Rectal smooth muscle tissue (tissue), 1 donor: ENCODE results near the gene ITGA7.
A peak's percentile ranks its signal among the peaks of the same experiment; 100 is the strongest.

ENCODE experiments used
- H3K27ac ChIP-seq: one replicate; pipeline ENCODE4 v1.7.0; 2013; ENCODE audit warnings: low read depth, low read length, inconsistent platforms
- H3K27me3 ChIP-seq: one replicate; pipeline ENCODE4 v1.7.0; 2013; ENCODE audit warnings: low read length; ENCODE audit not compliant: control insufficient read depth, insufficient read depth
- H3K36me3 ChIP-seq: one replicate; pipeline ENCODE4 v1.7.0; 2013; ENCODE audit warnings: low read length; ENCODE audit not compliant: control insufficient read depth, insufficient read depth
- H3K4me1 ChIP-seq: one replicate; pipeline ENCODE4 v1.7.0; 2013; ENCODE audit warnings: low read length; ENCODE audit not compliant: control insufficient read depth, insufficient read depth
- H3K4me3 ChIP-seq: one replicate; pipeline ENCODE4 v1.7.0; 2013; ENCODE audit warnings: low read length
- H3K9ac ChIP-seq: one replicate; pipeline ENCODE4 v1.7.0; 2013; ENCODE audit warnings: low read length

Gene ITGA7

DNA sequence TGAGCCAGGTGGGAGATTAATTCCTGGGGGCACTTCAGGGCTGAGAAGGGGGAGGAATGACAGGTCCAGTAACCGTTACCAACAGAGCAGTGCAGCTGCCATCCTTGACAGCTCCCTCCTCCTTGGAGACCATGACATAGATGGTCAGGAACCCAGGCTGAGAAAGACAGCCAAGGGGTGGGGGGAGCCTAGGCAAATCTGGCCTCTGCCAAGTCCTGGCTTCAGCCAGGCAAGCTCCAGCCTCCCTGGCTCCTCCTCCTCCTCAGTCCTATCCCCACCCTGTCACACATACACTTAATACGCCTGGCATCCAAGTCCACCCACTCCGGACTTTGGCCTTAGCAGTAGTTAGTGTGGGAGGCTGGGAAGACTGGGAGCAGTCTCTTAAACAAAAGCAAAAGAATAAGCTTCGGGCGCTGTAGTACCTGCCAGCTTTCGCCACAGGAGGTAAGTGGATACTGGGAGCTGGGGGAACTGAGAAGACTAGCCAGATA, 12.4 kb upstream of the ITGA7 start, which contains the start of gene RDH5:
RDH5 (plus strand) TSS at position 323 of the 494 bp plus-strand sequence. CDS start 792 bp downstream, outside the sequence.
- Histone ChIP-seq H3K9ac (peak within 1 kb of the TSS; percentile 10), H3K27ac (peak within 1 kb of the TSS; percentile 96), H3K4me3 (peak within 1 kb of the TSS; percentile 45), H3K27me3 (no peaks in the 10 kb centered on the region), H3K4me1 (peaks cover 61% of the 10 kb centered on the region), H3K36me3 (peaks cover 8% of the 10 kb centered on the region)

DNA sequence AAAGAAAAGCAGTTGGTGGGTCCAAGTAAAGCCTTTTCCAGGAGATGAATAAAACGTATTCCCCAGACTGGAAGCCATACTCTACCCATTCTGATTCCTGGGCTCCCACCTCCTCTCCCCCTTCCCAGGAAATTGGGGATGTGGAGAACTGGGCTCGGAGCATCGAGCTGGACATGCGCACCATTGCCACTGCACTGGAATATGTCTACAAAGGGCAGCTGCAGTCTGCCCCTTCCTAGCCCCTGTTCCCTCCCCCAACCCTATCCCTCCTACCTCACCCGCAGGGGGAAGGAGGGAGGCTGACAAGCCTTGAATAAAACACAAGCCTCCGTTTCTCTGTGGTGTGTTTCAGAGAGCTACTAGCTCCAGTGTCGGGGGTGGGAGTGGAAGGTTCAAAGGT, 11.7 kb upstream of the ITGA7 start:
- peaks cover 62% of the 10 kb centered on the region for H3K4me1 ChIP-seq
- peak overlapping the region; percentile 34 for H3K4me3 ChIP-seq
- H3K27ac ChIP-seq = peak overlapping the region; percentile 96
- peaks cover 6% of the 10 kb centered on the region for H3K36me3 ChIP-seq
- peak overlapping the region; percentile 10 for H3K9ac ChIP-seq
- H3K27me3 ChIP-seq = no peaks in the 10 kb centered on the region

DNA sequence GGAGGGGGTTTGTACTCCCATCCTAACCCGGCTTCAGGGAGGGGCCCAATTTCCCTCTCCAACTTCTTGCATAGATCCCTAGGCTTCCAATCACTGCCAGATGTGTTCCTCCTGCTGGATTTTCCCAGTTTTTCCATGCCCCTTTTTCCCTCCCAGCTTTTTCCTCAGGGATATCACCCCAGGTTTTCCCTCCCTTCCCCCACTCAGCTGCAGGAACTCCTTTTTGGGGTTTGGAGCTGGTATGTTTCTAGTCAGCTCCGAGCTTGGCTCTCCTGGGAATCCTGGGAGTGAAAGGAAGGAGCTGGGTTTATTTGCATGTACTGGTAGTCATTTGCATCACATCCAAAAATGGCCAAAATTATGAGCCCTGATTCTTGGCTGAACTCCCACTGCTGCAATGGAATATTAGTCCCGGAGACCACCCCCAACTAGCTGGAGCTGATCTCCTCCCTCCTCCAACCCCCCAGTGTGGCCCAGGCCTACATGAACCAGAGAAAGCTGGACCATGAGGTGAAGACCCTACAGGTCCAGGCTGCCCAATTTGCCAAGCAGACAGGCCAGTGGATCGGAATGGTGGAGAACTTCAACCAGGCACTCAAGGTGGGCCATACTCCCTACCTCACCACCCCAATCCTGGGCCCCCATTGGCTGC, 11.0 kb upstream of the ITGA7 start:
- Histone ChIP-seq H3K4me1 (peaks cover 57% of the 10 kb centered on the region), H3K9ac (no peak overlapping the region), H3K36me3 (no peaks in the 10 kb centered on the region), H3K27ac (peak overlapping the region; percentile 96), H3K27me3 (no peaks in the 10 kb centered on the region), H3K4me3 (peak overlapping the region; percentile 34)

GRCh38 chr12:55718015-55718414, 10.3 kb upstream of the ITGA7 start:
- H3K27ac ChIP-seq = peak overlapping the region; percentile 96

GRCh38 chr12:55717011-55718007, 9.6 kb upstream of the ITGA7 start:
- Histone ChIP-seq H3K27ac (peak overlapping the region; percentile 96), H3K9ac (peak overlapping the region; percentile 1), H3K4me1 (peaks cover 65% of the 10 kb centered on the region), H3K36me3 (no peaks in the 10 kb centered on the region), H3K4me3 (peak overlapping the region; percentile 91), H3K27me3 (no peaks in the 10 kb centered on the region)

More at GRCh38 chr12:55718015-55718414, 10.3 kb upstream of the ITGA7 start:
- Histone ChIP-seq H3K36me3 (no peaks in the 10 kb centered on the region), H3K4me1 (peaks cover 58% of the 10 kb centered on the region), H3K4me3 (peak overlapping the region; percentile 91), H3K9ac (no peak overlapping the region), H3K27me3 (no peaks in the 10 kb centered on the region)

GRCh38 chr12:55716582-55716957, 8.9 kb upstream of the ITGA7 start:
- Histone ChIP-seq H3K36me3 (no peaks in the 10 kb centered on the region), H3K4me3 (peak overlapping the region; percentile 91), H3K9ac (peak overlapping the region; percentile 55), H3K27me3 (no peaks in the 10 kb centered on the region), H3K4me1 (peaks cover 72% of the 10 kb centered on the region), H3K27ac (peak overlapping the region; percentile 96)

- peak within 1 kb of the TSS; percentile 75 for H3K9ac ChIP-seq
- peak within 1 kb of the TSS; percentile 96 for H3K27ac ChIP-seq
- no peaks in the 10 kb centered on the region for H3K27me3 ChIP-seq
- peak within 1 kb of the TSS; percentile 91 for H3K4me3 ChIP-seq
- peaks cover 66% of the 10 kb centered on the region for H3K4me1 ChIP-seq
- no peaks in the 10 kb centered on the region for H3K36me3 ChIP-seq
Observed at GRCh38 chr12:55715833-55716581, 8.3 kb upstream of the ITGA7 start, which contains the start of gene BLOC1S1. Gene BLOC1S1, plus strand, starts transcription at chr12:55716046. Its CDS starts 6 bp downstream, at chr12:55716052.

GRCh38 chr12:55715169-55715764, 7.6 kb upstream of the ITGA7 start:
- peak overlapping the region; percentile 37 for H3K9ac ChIP-seq
- no peaks in the 10 kb centered on the region for H3K27me3 ChIP-seq
- peak overlapping the region; percentile 91 for H3K4me3 ChIP-seq
- H3K36me3 ChIP-seq = no peaks in the 10 kb centered on the region
- H3K4me1 ChIP-seq = peaks cover 60% of the 10 kb centered on the region
- H3K27ac ChIP-seq = peak overlapping the region; percentile 96

GRCh38 chr12:55713721-55714120, 6.0 kb upstream of the ITGA7 start:
- Histone ChIP-seq H3K4me3 (no peak overlapping the region), H3K36me3 (no peaks in the 10 kb centered on the region), H3K27ac (peak overlapping the region; percentile 76), H3K27me3 (no peaks in the 10 kb centered on the region), H3K4me1 (peaks cover 47% of the 10 kb centered on the region), H3K9ac (no peak overlapping the region)

GRCh38 chr12:55712700-55713415, 5.2 kb upstream of the ITGA7 start:
- Histone ChIP-seq H3K27ac (peak overlapping the region; percentile 76), H3K27me3 (no peaks in the 10 kb centered on the region), H3K36me3 (no peaks in the 10 kb centered on the region), H3K4me3 (no peak overlapping the region), H3K4me1 (peaks cover 45% of the 10 kb centered on the region), H3K9ac (no peak overlapping the region)
